SK-N-MC (cell line): ENCODE measurements around the gene ZNF620.
"Not testable (repeated sequence)": the region's sequence is repeated elsewhere in the genome, so short reads cannot be mapped to it uniquely, and the experiment has no call there.

Experiments used
- DNase-seq: peaks from one replicate; pipeline ENCODE4 v3.0.0-alpha.2; 2011; ENCODE audit warnings: low read depth, low spot score
- H3K27ac ChIP-seq: fragments of 200-600 bp; sonication (generic); 2 replicates; pipeline ENCODE4 v1.5.1; 2016; ENCODE audit warnings: mixed run types
- H3K36me3 ChIP-seq: fragments of 200-600 bp; sonication (generic); 2 replicates; pipeline ENCODE4 v1.6.1; 2017; ENCODE audit warnings: antibody characterized with exemption, low read length, mixed read lengths; ENCODE audit not compliant: insufficient read depth
- H3K4me3 ChIP-seq: fragments of 200-600 bp; sonication (generic); 2 replicates; pipeline ENCODE4 v1.5.1; 2016
- H3K9ac ChIP-seq: fragments of 200-600 bp; sonication (generic); 2 replicates; pipeline ENCODE4 v1.8.0; 2017; ENCODE audit warnings: mixed run types, mixed read lengths; ENCODE audit not compliant: insufficient read length
- H3K9me3 ChIP-seq: fragments of 200-600 bp; sonication (generic); 2 replicates; pipeline ENCODE4 v1.6.1; 2017; ENCODE audit warnings: low read depth, mild to moderate bottlenecking, antibody characterized with exemption, low read length, moderate library complexity, mixed read lengths
- EZH2 ChIP-seq: fragments of 200-600 bp; sonication (generic); IDR thresholded peaks from one replicate; pipeline ENCODE4 v1.6.1; 2017; ENCODE audit warnings: antibody characterized with exemption
- FOXP2 ChIP-seq: optimal IDR thresholded peaks from 2 replicates; pipeline ENCODE3; 2011; ENCODE audit warnings: mild to moderate bottlenecking, moderate library complexity; ENCODE audit not compliant: insufficient read depth; ENCODE audit errors: extremely low read length, control extremely low read depth
- POLR2AphosphoS5 ChIP-seq: IDR thresholded peaks from 2 replicates; pipeline ENCODE4 v1.6.1; 2012; ENCODE audit warnings: mild to moderate bottlenecking, low read depth, low read length, borderline replicate concordance

ZNF620 gene

DNA sequence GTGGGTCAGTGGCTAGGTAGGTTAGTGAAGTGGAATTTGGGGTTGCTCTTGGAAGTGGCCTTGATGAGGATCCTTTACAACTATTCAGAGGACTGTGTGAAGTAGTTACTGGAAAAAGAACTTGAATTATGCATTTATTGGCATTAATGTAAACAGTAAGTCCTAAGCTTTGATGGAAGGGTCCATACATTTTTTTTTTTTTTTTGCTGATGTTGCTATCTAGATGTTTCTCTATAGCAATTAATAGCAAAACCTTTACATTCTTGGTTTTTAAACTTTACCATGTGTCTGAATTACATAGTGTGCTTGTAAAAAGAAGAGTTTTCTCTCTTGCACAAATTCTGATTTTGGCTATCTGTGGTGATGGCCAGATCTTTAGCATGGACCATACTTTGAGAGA, 28.4 kb downstream of the ZNF620 start:
- TF ChIP-seq FOXP2: no peak
- TF ChIP-seq POLR2AphosphoS5: no peak
- TF ChIP-seq EZH2: no peak
- DNase-seq: no peak

GRCh38 chr3:40546816-40547215, 41.0 kb downstream of the ZNF620 start:
- no peaks in the 10 kb centered on the region for H3K9me3 ChIP-seq
- no peak overlapping the region for H3K27ac ChIP-seq
- no peaks in the 10 kb centered on the region for H3K36me3 ChIP-seq
- TF ChIP-seq POLR2AphosphoS5: no peak
- TF ChIP-seq FOXP2: no peak
- TF ChIP-seq EZH2: no peak
- no peak for DNase-seq
- no peak overlapping the region for H3K9ac ChIP-seq
- H3K4me3 ChIP-seq: no peak overlapping the region

More for the DNA sequence above, 28.4 kb downstream of the ZNF620 start:
- Histone ChIP-seq H3K36me3 (peaks cover 27% of the 10 kb centered on the region; the same call in 1 of the 2 replicates), H3K9ac (no peak overlapping the region), H3K9me3 (no peaks in the 10 kb centered on the region), H3K27ac (no peak overlapping the region), H3K4me3 (no peak overlapping the region)

- no peak overlapping the region for H3K4me3 ChIP-seq
- no peaks in the 10 kb centered on the region for H3K36me3 ChIP-seq
- H3K9ac ChIP-seq: no peak overlapping the region
- TF ChIP-seq POLR2AphosphoS5 (no peak), FOXP2 (no peak), EZH2 (no peak)
- no peak overlapping the region for H3K27ac ChIP-seq
- no peaks in the 10 kb centered on the region for H3K9me3 ChIP-seq
- DNase-seq: no peak
Measured at GRCh38 chr3:40550167-40550566, 44.3 kb downstream of the ZNF620 start.

- Histone ChIP-seq H3K27ac (no peak overlapping the region), H3K36me3 (no peaks in the 10 kb centered on the region)
- DNase-seq: no peak
Measured at GRCh38 chr3:40557575-40558161, 51.8 kb downstream of the ZNF620 start.

DNA sequence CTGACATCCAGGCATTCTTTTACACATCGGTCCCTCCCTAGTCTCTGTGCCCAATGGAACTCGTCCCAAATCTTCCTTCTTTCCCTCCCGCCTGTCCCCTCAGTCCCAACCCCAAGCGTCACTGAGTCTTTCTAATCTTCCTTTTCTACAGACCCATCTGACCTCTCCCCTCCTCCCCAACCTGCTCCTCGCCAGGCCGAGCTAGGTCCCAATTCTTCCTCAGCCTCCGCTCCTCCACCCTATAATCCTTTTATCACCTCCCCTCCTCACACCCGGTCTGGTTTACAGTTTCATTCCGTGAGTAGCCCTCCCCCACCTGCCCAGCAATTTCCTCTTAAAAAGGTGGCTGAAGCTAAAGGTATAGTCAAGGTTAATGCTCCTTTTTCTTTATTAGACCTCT, 56.6 kb downstream of the ZNF620 start:
- not testable (repeated sequence) for H3K9ac ChIP-seq

More at GRCh38 chr3:40557575-40558161, 51.8 kb downstream of the ZNF620 start:
- Histone ChIP-seq H3K9ac (no peak overlapping the region), H3K9me3 (no peaks in the 10 kb centered on the region), H3K4me3 (no peak overlapping the region)
- TF ChIP-seq EZH2 (no peak), FOXP2 (no peak), POLR2AphosphoS5 (no peak)

DNA sequence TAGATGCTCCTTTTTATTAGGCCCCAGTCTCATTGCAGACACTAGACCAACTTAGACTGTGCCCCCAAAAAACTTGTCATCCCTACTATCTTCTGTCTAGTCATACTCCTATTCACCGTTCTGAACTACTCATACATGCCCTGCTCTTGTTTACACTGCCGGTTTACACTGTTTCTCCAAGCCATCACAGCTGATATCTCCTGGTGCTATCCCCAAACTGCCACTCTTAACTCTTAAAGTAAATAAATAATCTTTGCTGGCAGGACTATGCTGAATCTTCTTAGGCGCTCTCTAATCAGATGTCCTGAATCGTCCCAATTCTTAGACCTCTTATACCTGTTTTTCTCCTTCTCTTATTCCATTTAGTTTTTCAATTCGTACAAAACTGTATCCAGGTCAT, 59.8 kb downstream of the ZNF620 start:
- H3K9me3 ChIP-seq, H3K9ac ChIP-seq, DNase-seq: not testable (repeated sequence)

More for the DNA sequence above, 56.6 kb downstream of the ZNF620 start:
- not testable (repeated sequence) for H3K27ac ChIP-seq, H3K9me3 ChIP-seq, H3K4me3 ChIP-seq, H3K36me3 ChIP-seq, DNase-seq

DNA sequence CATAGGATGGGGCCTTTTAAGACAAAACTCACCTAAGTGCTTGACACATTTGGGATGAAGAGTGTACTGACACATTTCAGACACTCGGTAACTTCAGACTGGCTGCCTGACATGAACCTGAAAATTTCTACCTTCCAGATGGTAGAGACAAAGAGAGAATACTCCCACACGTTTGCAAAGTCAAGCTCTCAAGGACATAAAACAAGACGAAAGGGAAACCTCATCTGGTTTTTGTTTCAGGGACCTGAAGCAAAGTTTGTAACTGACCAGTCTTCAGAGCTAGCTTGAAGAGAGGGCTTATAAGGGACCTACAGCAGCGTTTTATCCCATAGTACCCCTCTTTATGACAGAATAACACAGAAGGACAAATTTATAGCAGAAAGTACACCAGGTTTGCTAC, 60.9 kb downstream of the ZNF620 start:
- Histone ChIP-seq H3K27ac (no peak overlapping the region), H3K9ac (no peak overlapping the region), H3K9me3 (no peaks in the 10 kb centered on the region), H3K36me3 (no peaks in the 10 kb centered on the region), H3K4me3 (no peak overlapping the region)
- no peak for TF ChIP-seq POLR2AphosphoS5
- TF ChIP-seq EZH2: no peak
- no peak for TF ChIP-seq FOXP2
- no peak for DNase-seq

More for the DNA sequence above, 59.8 kb downstream of the ZNF620 start:
- not testable (repeated sequence) for H3K4me3 ChIP-seq, H3K27ac ChIP-seq, H3K36me3 ChIP-seq
